SW480 (cell line): ENCODE measurements around the gene MACO1.

Experiments
- DNase-seq: peaks from one replicate; pipeline ENCODE4 v3.0.0-alpha.2; 2016; ENCODE audit warnings: low spot score

The MACO1 gene

GRCh38 chr1:25543425-25544242 is 112.9 kb downstream of the MACO1 start, which contains the start of gene LDLRAP1:
Gene LDLRAP1 (plus strand): TSS chr1:25543606. CDS start chr1:25543699, 93 bp downstream.
- DNase-seq, result peak; percentile 37

DNA sequence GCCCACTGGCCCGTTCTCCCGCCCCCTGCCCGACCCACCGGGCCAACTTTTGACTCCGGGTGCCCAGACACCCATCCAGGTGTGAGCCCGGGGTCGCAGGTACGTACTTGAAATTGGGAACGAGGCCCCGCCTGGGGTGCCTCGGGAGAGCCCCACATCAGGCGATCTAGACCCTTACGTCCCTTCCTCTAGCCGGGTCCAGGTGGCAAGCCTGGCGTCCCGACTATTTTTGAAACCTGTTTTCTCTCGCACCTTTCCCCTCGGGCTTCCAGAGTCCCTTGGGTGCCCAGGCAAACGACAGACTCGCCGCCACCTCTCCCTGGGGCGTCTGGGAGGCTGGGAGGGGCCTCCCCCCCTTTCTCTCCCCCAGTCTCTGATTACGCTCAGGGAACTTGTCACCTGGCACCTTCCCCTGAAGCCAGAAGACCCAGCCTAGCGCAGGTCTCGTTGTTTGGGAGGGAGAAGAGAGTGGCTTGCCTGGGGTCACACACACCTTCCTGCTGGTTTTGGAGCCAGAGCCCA is 113.6 kb downstream of the MACO1 start:
- no peak for DNase-seq

DNA sequence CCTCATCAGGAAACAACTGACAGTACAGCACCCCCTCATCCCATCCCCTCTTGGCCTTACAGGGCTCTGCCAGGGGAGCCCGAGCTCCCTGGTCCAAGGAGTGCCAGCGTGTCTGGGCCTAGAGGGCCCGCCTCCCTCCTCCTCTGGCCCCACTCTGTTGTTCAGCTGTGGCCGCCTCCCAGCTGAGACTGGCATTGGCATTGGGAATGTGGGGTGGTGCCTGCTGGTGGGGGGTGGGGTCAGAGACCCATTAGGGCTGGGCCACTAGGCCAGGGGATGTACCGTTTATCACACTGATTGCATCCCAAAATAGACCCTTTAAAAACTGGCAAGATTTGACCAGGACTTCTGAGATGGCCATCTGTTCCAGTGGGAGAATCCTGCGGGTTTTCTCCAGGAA is 114.1 kb downstream of the MACO1 start:
- DNase-seq, result peak; percentile 33

- DNase-seq, result no peak
Observed at GRCh38 chr1:25545767-25546166, 115.1 kb downstream of the MACO1 start.

GRCh38 chr1:25546193-25546592 is 115.5 kb downstream of the MACO1 start:
- DNase-seq, result no peak

DNA sequence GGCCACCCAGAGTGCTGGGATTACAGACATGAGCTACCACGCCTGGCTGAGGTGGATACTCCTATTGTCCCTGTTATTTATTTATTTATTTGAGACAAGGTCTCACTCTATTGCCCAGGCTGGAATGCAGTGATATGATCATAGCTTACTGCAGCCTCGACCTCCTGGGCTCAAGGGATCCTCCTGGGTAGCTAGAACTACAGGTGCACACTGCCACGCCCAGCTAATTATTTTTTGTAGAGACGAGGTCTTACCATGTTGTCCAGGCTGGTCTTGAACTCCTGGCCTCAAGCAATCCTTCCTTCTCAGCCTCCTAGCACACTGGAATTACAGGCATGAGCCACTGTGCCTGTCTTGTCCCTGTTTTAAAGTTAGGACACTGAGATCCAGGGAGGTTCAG is 117.9 kb downstream of the MACO1 start:
- no peak for DNase-seq

DNA sequence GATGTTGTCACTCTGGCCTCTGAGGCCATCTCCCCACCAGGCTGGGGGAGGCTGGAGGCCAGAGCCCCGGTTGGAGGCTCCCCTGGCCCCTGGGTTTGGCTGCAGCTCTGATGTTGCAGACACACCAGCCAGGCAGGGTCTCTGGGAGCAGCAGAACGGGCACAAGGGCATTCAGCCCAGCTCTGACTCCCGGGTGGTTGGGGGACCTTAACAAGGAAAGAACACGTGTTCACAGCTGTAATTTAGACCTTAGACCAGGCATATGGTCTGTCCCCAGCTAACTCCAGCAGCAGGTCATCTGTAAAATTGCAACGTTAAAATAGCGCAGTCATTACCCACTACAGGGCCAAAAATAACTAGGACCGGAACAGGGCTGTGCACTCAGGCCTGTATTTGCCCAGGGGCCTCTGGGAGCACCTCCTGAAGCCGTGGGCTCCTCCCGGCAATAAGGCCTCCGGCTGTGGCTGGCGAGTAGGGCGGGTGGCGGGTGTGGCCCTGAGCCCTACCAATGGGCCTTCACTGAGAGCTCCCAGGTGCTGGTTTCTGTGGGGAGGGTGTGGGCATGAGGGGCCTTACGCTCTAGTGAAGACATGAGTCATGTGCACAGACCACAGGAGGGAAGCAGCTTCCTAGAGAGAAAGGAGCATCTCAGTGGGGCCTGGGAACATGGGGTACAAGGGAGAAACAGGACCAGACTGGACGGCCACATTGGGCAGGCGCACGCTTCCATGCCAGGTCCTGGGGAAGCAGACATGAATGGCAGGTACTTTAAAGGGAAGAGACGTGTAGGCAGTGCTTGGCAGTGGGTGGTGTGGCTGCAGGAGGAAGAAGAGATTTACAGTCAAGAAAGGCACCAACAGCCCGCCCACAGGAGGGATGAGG is 118.8 kb downstream of the MACO1 start:
- peak; percentile 94 for DNase-seq
